Vagina (tissue), 2 donors: Measurements from ENCODE around the gene NTRK1.

Experiments
- POLR2A ChIP-seq, 2 donors: fragments of 450-650 bp; IDR thresholded peaks; one replicate each; pipeline ENCODE4 v1.6.1; 2017; ENCODE audit warnings: antibody characterized with exemption in 2 of 2, mild to moderate bottlenecking in 2 of 2, moderate library complexity in 2 of 2
- POLR2AphosphoS5 ChIP-seq, 2 donors: sonication (generic); formaldehyde crosslinking; IDR thresholded peaks; one replicate each; pipeline ENCODE4 v1.9.0; 2017; ENCODE audit warnings: antibody characterized with exemption in 2 of 2, mild to moderate bottlenecking in 2 of 2, low read depth in 1 of 2; ENCODE audit not compliant: insufficient read depth in 1 of 2
- TF ChIP-seq, protein P1 (sequence below), 3 experiments: fragments of 450-650 bp in 2 of 3; fragments of 200-600 bp in 1 of 3; sonication (generic) in 1 of 3; IDR thresholded peaks; one replicate each; pipeline ENCODE4 v1.5.1; 2017 to 2019; ENCODE audit warnings: antibody characterized with exemption in 3 of 3, mild to moderate bottlenecking in 2 of 3, moderate library complexity in 2 of 3

DNA sequence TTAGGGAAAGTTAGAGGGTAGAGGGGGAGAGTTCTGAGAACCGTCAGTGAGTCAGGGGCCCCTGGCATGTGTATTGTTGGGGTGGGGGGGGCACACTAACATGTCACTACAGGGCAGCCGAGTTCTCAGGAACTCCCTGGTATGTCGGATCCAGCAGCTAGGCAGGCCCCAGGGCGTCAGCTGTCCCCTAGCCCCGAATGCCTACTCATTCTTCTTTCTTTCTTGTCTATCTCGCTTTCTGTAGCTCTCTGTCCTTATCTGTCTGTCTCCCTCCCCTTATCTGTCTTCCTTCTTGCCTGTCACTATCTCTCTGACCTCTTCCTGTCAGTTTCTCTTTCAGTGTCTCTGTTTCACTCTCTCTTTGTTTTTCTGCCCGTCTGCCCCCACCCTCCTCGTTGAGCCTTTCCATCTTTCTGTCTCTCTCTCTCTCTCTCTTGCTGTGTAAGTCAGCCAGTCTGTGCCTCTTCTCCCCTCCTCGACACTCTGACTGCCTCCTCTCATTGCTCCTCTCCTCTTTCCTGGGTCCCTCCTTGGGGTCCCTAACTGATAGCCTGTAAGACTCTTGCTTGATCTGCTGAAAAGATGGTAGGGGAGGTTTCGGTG is 2.4 kb downstream of the NTRK1 start:
- TF ChIP-seq, protein P1, sequence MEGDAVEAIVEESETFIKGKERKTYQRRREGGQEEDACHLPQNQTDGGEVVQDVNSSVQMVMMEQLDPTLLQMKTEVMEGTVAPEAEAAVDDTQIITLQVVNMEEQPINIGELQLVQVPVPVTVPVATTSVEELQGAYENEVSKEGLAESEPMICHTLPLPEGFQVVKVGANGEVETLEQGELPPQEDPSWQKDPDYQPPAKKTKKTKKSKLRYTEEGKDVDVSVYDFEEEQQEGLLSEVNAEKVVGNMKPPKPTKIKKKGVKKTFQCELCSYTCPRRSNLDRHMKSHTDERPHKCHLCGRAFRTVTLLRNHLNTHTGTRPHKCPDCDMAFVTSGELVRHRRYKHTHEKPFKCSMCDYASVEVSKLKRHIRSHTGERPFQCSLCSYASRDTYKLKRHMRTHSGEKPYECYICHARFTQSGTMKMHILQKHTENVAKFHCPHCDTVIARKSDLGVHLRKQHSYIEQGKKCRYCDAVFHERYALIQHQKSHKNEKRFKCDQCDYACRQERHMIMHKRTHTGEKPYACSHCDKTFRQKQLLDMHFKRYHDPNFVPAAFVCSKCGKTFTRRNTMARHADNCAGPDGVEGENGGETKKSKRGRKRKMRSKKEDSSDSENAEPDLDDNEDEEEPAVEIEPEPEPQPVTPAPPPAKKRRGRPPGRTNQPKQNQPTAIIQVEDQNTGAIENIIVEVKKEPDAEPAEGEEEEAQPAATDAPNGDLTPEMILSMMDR (IDR thresholded peaks at IDR 0.05): no peak
- TF ChIP-seq POLR2AphosphoS5 (IDR thresholded peaks at IDR 0.05; ENCODE audit: insufficient read depth in 1 of 2, low read depth in 1 of 2) (no peak), POLR2A (IDR thresholded peaks at IDR 0.05) (no peak)
